HepG2 (cell line): ENCODE results near the gene BCL2. TPM values are rescaled to one million over a fixed set of nuclear protein-coding genes. Genes with fewer than 3 reads are reported as not detected.
A peak's percentile ranks its signal among the peaks of the same experiment; 100 is the strongest.

Source experiments
- GATAD2A ChIP-seq: IDR thresholded peaks from 2 replicates; pipeline ENCODE4 v1.6.1; 2016
- SALL1 ChIP-seq: sonication (generic); formaldehyde crosslinking; IDR thresholded peaks from 2 replicates; pipeline ENCODE4 v1.8.0; 2022; ENCODE audit warnings: mild to moderate bottlenecking, missing genetic modification reagents
- SOX5 ChIP-seq: IDR thresholded peaks from 2 replicates; pipeline ENCODE4 v1.6.1; 2016; ENCODE audit warnings: borderline replicate concordance
- ZNF687 ChIP-seq: sonication (generic); formaldehyde crosslinking; IDR thresholded peaks from 2 replicates; pipeline ENCODE4 v1.5.1; 2020; ENCODE audit warnings: mild to moderate bottlenecking, missing genetic modification reagents, moderate library complexity
- ZSCAN5A ChIP-seq: sonication (generic); formaldehyde crosslinking; IDR thresholded peaks from 2 replicates; pipeline ENCODE4 v1.8.0; 2022; ENCODE audit warnings: mild to moderate bottlenecking, missing genetic modification reagents, borderline replicate concordance
- polyA plus RNA-seq, 8 experiments: library from polyadenylated mRNA; depleted of rRNA in 3 of 8; stranded (reverse) in 7 of 8; unstranded in 1 of 8; fragments of >200 nt; fragmentation: Illumina TruSeq in 4 of 8; extraction: Trizol in 4 of 8; gene quantifications; 2 replicates each; pipeline versions ENCODE4 v1.2.1 to v1.2.3, GENCODE V29; 2011 to 2016; ENCODE audit warnings: low read depth in 4 of 8, missing spikeins in 1 of 8, mixed read lengths in 1 of 8; ENCODE audit not compliant: insufficient read depth in 1 of 8
- total RNA-seq, 5 experiments: library from RNA; depleted of rRNA; stranded (reverse); fragments of >200 nt; fragmentation: Illumina TruSeq; extraction: Trizol; gene quantifications; 2 replicates each; pipeline ENCODE4 v1.2.3, GENCODE V29; 2016; ENCODE audit warnings: low read depth in 1 of 5

The BCL2 gene
- total and polyA plus RNA-seq, 2 of the 13 experiments (the other 11 are each of a cell fraction or from before 2014, with no cell fraction given), result 0.07 to 0.53 TPM

- no peak for TF ChIP-seq ZSCAN5A (CRISPR knock-in tag)
- TF ChIP-seq ZNF687 (CRISPR knock-in tag), result peak; percentile 74
- peak; percentile 51; the same call in 1 of the 2 replicates for TF ChIP-seq SALL1
- TF ChIP-seq SOX5, result no peak
- 0 out of 2 replicates have a peak, but pooled peaks have one; percentile 23 for TF ChIP-seq GATAD2A (CRISPR knock-in tag)
These were observed 780 bp upstream of the BCL2 start (continued) for GRCh38 chr18:63320123-63320974.
